Caco-2 (cell line): ENCODE measurements around the gene UTP4. TPM values are rescaled to one million over a fixed set of nuclear protein-coding genes. Genes with fewer than 3 reads are reported as not detected.

ENCODE experiments used
- BruUV-seq: library from RNA; stranded (reverse); fragments of 400-500 nt; replicated peaks from 2 replicates; lab custom pipeline; 2021; lab: Mats Ljungman, UMichigan
- CTCF ChIA-PET: fragments of 300-600 bp; sonication (Branson Sonifier 250); formaldehyde crosslinking; loops from one replicate; lab custom pipeline; 2022; ENCODE audit warnings: antibody characterized with exemption; lab: Charles Lee
- POLR2A ChIA-PET: fragments of 300-600 bp; sonication (Branson Sonifier 250); formaldehyde crosslinking; loops from one replicate; lab custom pipeline; 2022; ENCODE audit warnings: antibody characterized with exemption; lab: Charles Lee
- DNase-seq, 2 experiments: peaks; one replicate each; pipeline versions ENCODE4 v3.0.0 to v3.0.0-alpha.2; 2020 to 2022
- H3K27me3 ChIP-seq: replicated peaks from 2 replicates; pipeline ENCODE4 v1.6.0; 2011; ENCODE audit warnings: low read length; ENCODE audit not compliant: control insufficient read depth, insufficient read depth
- H3K36me3 ChIP-seq: 2 replicates; pipeline ENCODE4 v1.5.1; 2011; ENCODE audit warnings: low read length; ENCODE audit not compliant: control insufficient read depth, insufficient read depth
- H3K4me1 ChIP-seq: fragments of 250-450 bp; sonication (Bioruptor Pico); 2 replicates; pipeline ENCODE4 v1.5.1; 2020; ENCODE audit warnings: mild to moderate bottlenecking
- H3K4me3 ChIP-seq: 2 replicates; pipeline ENCODE4 v1.5.1; 2011; ENCODE audit warnings: low read depth, mild to moderate bottlenecking, control low read depth, low read length
- H3K9me3 ChIP-seq: fragments of 250-450 bp; sonication (Bioruptor Pico); 2 replicates; pipeline ENCODE4 v1.5.1; 2020; ENCODE audit warnings: mild to moderate bottlenecking, moderate library complexity
- H3K27ac Mint-ChIP-seq: one replicate; pipeline ENCODE4 v1.8.0; 2022; ENCODE audit warnings: mixed read lengths; ENCODE audit not compliant: unreplicated experiment
- H3K27me3 Mint-ChIP-seq: one replicate; pipeline ENCODE4 v1.8.0; 2022; ENCODE audit warnings: mixed read lengths; ENCODE audit not compliant: insufficient read depth, unreplicated experiment
- H3K36me3 Mint-ChIP-seq: one replicate; pipeline ENCODE4 v1.8.0; 2022; ENCODE audit warnings: mild to moderate bottlenecking, mixed read lengths; ENCODE audit not compliant: insufficient read depth, unreplicated experiment
- H3K4me1 Mint-ChIP-seq: one replicate; pipeline ENCODE4 v1.8.0; 2022; ENCODE audit warnings: low read depth, mixed read lengths; ENCODE audit not compliant: unreplicated experiment
- H3K4me3 Mint-ChIP-seq: one replicate; pipeline ENCODE4 v1.8.0; 2022; ENCODE audit warnings: mild to moderate bottlenecking, moderate library complexity, mixed read lengths; ENCODE audit not compliant: unreplicated experiment
- H3K9me3 Mint-ChIP-seq: one replicate; pipeline ENCODE4 v1.8.0; 2022; ENCODE audit warnings: mixed read lengths; ENCODE audit not compliant: unreplicated experiment
- CTCF ChIP-seq, 2 experiments: fragments of 200-600 bp in 1 of 2; IDR thresholded peaks; 1 replicate in 1 of 2; 2 replicates in 1 of 2; pipeline versions ENCODE4 v1.5.1 to v1.8.0; 2011 to 2022; ENCODE audit warnings: antibody characterized with exemption in 1 of 2, control low read depth in 1 of 2, inconsistent platforms in 1 of 2, low read depth in 1 of 2, low read length in 1 of 2, mild to moderate bottlenecking in 1 of 2, moderate library complexity in 1 of 2; ENCODE audit not compliant: insufficient read depth in 1 of 2, severe bottlenecking in 1 of 2, unreplicated experiment in 1 of 2
- intact Hi-C: fragments of 100-400 bp; cut with micrococcal nuclease; formaldehyde crosslinking; loops from one replicate; pipeline ENCODE4 v1.10.0; 2022; ENCODE audit not compliant: unreplicated experiment
- total RNA-seq: library from RNA; stranded (reverse); gene quantifications from 2 replicates; pipeline ENCODE4 v1.2.3, GENCODE V29; 2022

The UTP4 gene
- total RNA-seq, 1 experiment from 2014 or later = 126 TPM

GRCh38 chr16:69107316-69107962, 25.0 kb upstream of the UTP4 start:
- no peak for DNase-seq
- H3K27me3 Mint-ChIP-seq = no peaks in the 10 kb centered on the region
- H3K27me3 ChIP-seq = no peaks in the 10 kb centered on the region

GRCh38 chr16:69108064-69108904, 24.2 kb upstream of the UTP4 start:
- peaks cover 8% of the 10 kb centered on the region for H3K4me1 Mint-ChIP-seq
- no peak for DNase-seq
- no peaks in the 10 kb centered on the region for H3K36me3 ChIP-seq
- ChIA-PET CTCF (no interaction called here), POLR2A (no interaction called here)
- no peak overlapping the region for H3K27ac Mint-ChIP-seq
- no peaks in the 10 kb centered on the region for H3K27me3 Mint-ChIP-seq
- no peak overlapping the region for H3K4me3 ChIP-seq
- peaks cover 22% of the 10 kb centered on the region for H3K36me3 Mint-ChIP-seq
- peaks cover 9% of the 10 kb centered on the region for H3K4me1 ChIP-seq
- no peaks in the 10 kb centered on the region for H3K9me3 Mint-ChIP-seq
- intact Hi-C loops = loop anchor here (10.0 kb wide), 1 partner anchor 573 kb away; the partner anchor contains the start of gene ZFP90
- TF ChIP-seq CTCF (IDR thresholded peaks at IDR 0.05; ENCODE audit: insufficient read depth in 1 of 2, low read depth in 1 of 2, low read length in 1 of 2, severe bottlenecking in 1 of 2, unreplicated experiment in 1 of 2) = no peak
- H3K9me3 ChIP-seq = no peaks in the 10 kb centered on the region
- no TSS peak for BruUV-seq
- H3K4me3 Mint-ChIP-seq = peak overlapping the region; percentile 22
- H3K27me3 ChIP-seq = no peaks in the 10 kb centered on the region

More at GRCh38 chr16:69107316-69107962, 25.0 kb upstream of the UTP4 start:
- Mint-ChIP-seq H3K9me3 (no peaks in the 10 kb centered on the region), H3K4me3 (peak overlapping the region; percentile 92), H3K4me1 (peaks cover 14% of the 10 kb centered on the region), H3K27ac (no peak overlapping the region), H3K36me3 (peaks cover 15% of the 10 kb centered on the region)
- TF ChIP-seq CTCF (IDR thresholded peaks at IDR 0.05; ENCODE audit: insufficient read depth in 1 of 2, low read depth in 1 of 2, low read length in 1 of 2, severe bottlenecking in 1 of 2, unreplicated experiment in 1 of 2) = no peak
- Histone ChIP-seq H3K4me3 (no peak overlapping the region; the same call in 1 of the 2 replicates), H3K9me3 (no peaks in the 10 kb centered on the region), H3K4me1 (peaks cover 9% of the 10 kb centered on the region), H3K36me3 (no peaks in the 10 kb centered on the region)
- BruUV-seq = no TSS peak
- POLR2A ChIA-PET = no interaction called here
- intact Hi-C loops = loop anchor here (10.0 kb wide), 1 partner anchor 573 kb away; the partner anchor contains the start of gene ZFP90
- CTCF ChIA-PET = no interaction called here

GRCh38 chr16:69108905-69109252, 23.6 kb upstream of the UTP4 start:
- Histone ChIP-seq H3K9me3 (no peaks in the 10 kb centered on the region), H3K36me3 (no peaks in the 10 kb centered on the region), H3K27me3 (no peaks in the 10 kb centered on the region), H3K4me3 (no peak overlapping the region), H3K4me1 (peaks cover 9% of the 10 kb centered on the region)
- ChIA-PET POLR2A (no interaction called here), CTCF (no interaction called here)
- Mint-ChIP-seq H3K27ac (no peak overlapping the region), H3K9me3 (no peaks in the 10 kb centered on the region), H3K27me3 (no peaks in the 10 kb centered on the region), H3K4me3 (peak overlapping the region; percentile 22), H3K36me3 (peaks cover 22% of the 10 kb centered on the region), H3K4me1 (peaks cover 7% of the 10 kb centered on the region)
- no TSS peak for BruUV-seq
- intact Hi-C loops = loop anchor here (10.0 kb wide), 1 partner anchor 574 kb away; the partner anchor contains the start of gene ZFP90
- TF ChIP-seq CTCF (IDR thresholded peaks at IDR 0.05; ENCODE audit: insufficient read depth in 1 of 2, low read depth in 1 of 2, low read length in 1 of 2, severe bottlenecking in 1 of 2, unreplicated experiment in 1 of 2) = no peak
- no peak for DNase-seq
